H9 (cell line): Measurements from ENCODE around the gene TAF1C. TPM values are rescaled to one million over a fixed set of nuclear protein-coding genes. Genes with fewer than 3 reads are reported as not detected.

Experiments
- DNase-seq: peaks from one replicate; pipeline ENCODE4 v3.0.0-alpha.2; 2017
- H2AFZ ChIP-seq: one replicate; pipeline ENCODE4 v1.6.1; 2013; ENCODE audit warnings: mild to moderate bottlenecking, low read length, control low read depth, moderate library complexity
- H2AK5ac ChIP-seq: 2 replicates; pipeline ENCODE4 v1.6.1; 2013; ENCODE audit warnings: low read length, control low read depth, mixed read lengths; ENCODE audit not compliant: insufficient read length
- H2BK120ac ChIP-seq: one replicate; pipeline ENCODE4 v1.6.1; 2013; ENCODE audit warnings: low read depth, mild to moderate bottlenecking, low read length, control low read depth, inconsistent platforms; ENCODE audit not compliant: poor library complexity, severe bottlenecking
- H2BK12ac ChIP-seq: 2 replicates; pipeline ENCODE4 v1.6.1; 2013; ENCODE audit warnings: low read length, control low read depth, mixed read lengths, low read depth; ENCODE audit not compliant: insufficient read length
- H2BK15ac ChIP-seq: 2 replicates; pipeline ENCODE4 v1.6.1; 2013; ENCODE audit warnings: low read depth, low read length, control low read depth
- H2BK20ac ChIP-seq: one replicate; pipeline ENCODE4 v1.6.1; 2013; ENCODE audit warnings: low read depth, mild to moderate bottlenecking, low read length, control low read depth, inconsistent platforms; ENCODE audit not compliant: poor library complexity, severe bottlenecking
- H2BK5ac ChIP-seq: 2 replicates; pipeline ENCODE4 v1.6.1; 2013; ENCODE audit warnings: low read length, control low read depth, mixed read lengths; ENCODE audit not compliant: insufficient read length
- H3K14ac ChIP-seq: 2 replicates; pipeline ENCODE4 v1.6.1; 2013; ENCODE audit warnings: low read length, control low read depth; ENCODE audit not compliant: insufficient read depth
- H3K18ac ChIP-seq: 2 replicates; pipeline ENCODE4 v1.6.1; 2013; ENCODE audit warnings: low read depth, mild to moderate bottlenecking, mixed read lengths, low read length, control low read depth; ENCODE audit not compliant: insufficient read length
- H3K23ac ChIP-seq: 2 replicates; pipeline ENCODE4 v1.6.1; 2013; ENCODE audit warnings: low read length, control low read depth, mixed read lengths, low read depth; ENCODE audit not compliant: insufficient read length
- H3K23me2 ChIP-seq: 2 replicates; pipeline ENCODE4 v1.6.1; 2013; ENCODE audit warnings: low read depth, mild to moderate bottlenecking, mixed read lengths, low read length, control low read depth; ENCODE audit not compliant: insufficient read length, poor library complexity, severe bottlenecking
- H3K27ac ChIP-seq: 2 replicates; pipeline ENCODE4 v1.5.1; 2013; ENCODE audit warnings: low read length, control low read depth, mixed read lengths, low read depth; ENCODE audit not compliant: insufficient read length
- H3K27me3 ChIP-seq: 2 replicates; pipeline ENCODE4 v1.6.1; 2013; ENCODE audit warnings: low read length, control low read depth, inconsistent platforms; ENCODE audit not compliant: insufficient read depth
- H3K4ac ChIP-seq: 2 replicates; pipeline ENCODE4 v1.6.1; 2013; ENCODE audit warnings: low read depth, mild to moderate bottlenecking, control low read depth, inconsistent platforms, low read length, moderate library complexity
- H3K4me1 ChIP-seq: 2 replicates; pipeline ENCODE4 v1.6.1; 2013; ENCODE audit warnings: low read length, control low read depth, inconsistent platforms; ENCODE audit not compliant: insufficient read depth
- H3K4me2 ChIP-seq: 2 replicates; pipeline ENCODE4 v1.6.1; 2013; ENCODE audit warnings: low read length, control low read depth, mixed read lengths; ENCODE audit not compliant: insufficient read length, insufficient read depth
- H3K56ac ChIP-seq: 2 replicates; pipeline ENCODE4 v1.6.1; 2013; ENCODE audit warnings: low read depth, mild to moderate bottlenecking, mixed read lengths, low read length, control low read depth; ENCODE audit not compliant: insufficient read length
- H3K79me1 ChIP-seq: 2 replicates; pipeline ENCODE4 v1.6.1; 2013; ENCODE audit warnings: low read depth, mild to moderate bottlenecking, moderate library complexity, low read length, control low read depth, inconsistent platforms; ENCODE audit not compliant: insufficient read depth, poor library complexity, severe bottlenecking
- H3K79me2 ChIP-seq: 2 replicates; pipeline ENCODE4 v1.6.1; 2013; ENCODE audit warnings: low read length, control low read depth, inconsistent platforms; ENCODE audit not compliant: insufficient read depth
- H3K9ac ChIP-seq: 2 replicates; pipeline ENCODE4 v1.6.1; 2013; ENCODE audit warnings: low read length, control low read depth, mixed read lengths; ENCODE audit not compliant: insufficient read length; ENCODE audit errors: extremely low read depth
- H3K9me3 ChIP-seq: one replicate; pipeline ENCODE4 v1.6.1; 2013; ENCODE audit warnings: low read depth, low read length, inconsistent platforms; ENCODE audit not compliant: control insufficient read depth
- H3T11ph ChIP-seq: one replicate; pipeline ENCODE4 v1.6.1; 2013; ENCODE audit warnings: mild to moderate bottlenecking, low read length, control low read depth, inconsistent platforms
- H4K20me1 ChIP-seq: one replicate; pipeline ENCODE4 v1.6.1; 2013; ENCODE audit not compliant: control insufficient read depth, insufficient read length, insufficient read depth
- H4K5ac ChIP-seq: 2 replicates; pipeline ENCODE4 v1.6.1; 2013; ENCODE audit warnings: low read depth, mild to moderate bottlenecking, mixed read lengths, low read length, control low read depth; ENCODE audit not compliant: insufficient read length
- H4K8ac ChIP-seq: replicated peaks from 2 replicates; pipeline ENCODE4 v1.6.1; 2013; ENCODE audit warnings: low read length, control low read depth, mixed read lengths, low read depth; ENCODE audit not compliant: insufficient read length
- H4K91ac ChIP-seq: 2 replicates; pipeline ENCODE4 v1.6.1; 2013; ENCODE audit warnings: low read depth, mild to moderate bottlenecking, moderate library complexity, mixed read lengths, low read length, control low read depth; ENCODE audit not compliant: insufficient read length
- H3K27ac Mint-ChIP-seq, 3 experiments: 2 replicates in 2 of 3; 3 replicates in 1 of 3; pipeline ENCODE4 v1.8.0; 2020 to 2021; ENCODE audit warnings: mixed read lengths in 3 of 3, mild to moderate bottlenecking in 1 of 3, moderate library complexity in 1 of 3
- H3K27me3 Mint-ChIP-seq: 2 replicates; pipeline ENCODE4 v1.8.0; 2021; ENCODE audit warnings: low read depth, mild to moderate bottlenecking, moderate library complexity, mixed read lengths
- H3K36me3 Mint-ChIP-seq, 3 experiments: 2 replicates in 2 of 3; 3 replicates in 1 of 3; pipeline ENCODE4 v1.8.0; 2020 to 2021; ENCODE audit warnings: low read depth in 3 of 3, mixed read lengths in 3 of 3; ENCODE audit not compliant: insufficient read depth in 1 of 3
- H3K4me1 Mint-ChIP-seq, 2 experiments: 2 replicates each; pipeline ENCODE4 v1.8.0; 2020; ENCODE audit warnings: mixed read lengths in 2 of 2
- H3K4me3 Mint-ChIP-seq, 2 experiments: 2 replicates in 1 of 2; 3 replicates in 1 of 2; pipeline ENCODE4 v1.8.0; 2020 to 2021; ENCODE audit warnings: mild to moderate bottlenecking in 2 of 2, mixed read lengths in 2 of 2, moderate library complexity in 1 of 2
- H3K9me3 Mint-ChIP-seq, 2 experiments: 2 replicates in 1 of 2; 3 replicates in 1 of 2; pipeline ENCODE4 v1.8.0; 2020; ENCODE audit warnings: mild to moderate bottlenecking in 2 of 2, mixed read lengths in 2 of 2, moderate library complexity in 1 of 2
- CTCF ChIP-seq: fragments of 200-600 bp; sonication (generic); conservative IDR thresholded peaks from 3 replicates; pipeline ENCODE4 v1.8.0; 2021; ENCODE audit warnings: antibody characterized with exemption, mild to moderate bottlenecking
- WGBS: extraction: QIAGEN DNeasy Blood & Tissue Kit; methylation state at CpG from one replicate; pipeline ENCODE4 v1.1.7; 2013; ENCODE audit warnings: missing lambda C conversion rate, low lambda C conversion rate, mixed read lengths; ENCODE audit not compliant: insufficient read length; ENCODE audit errors: extremely low coverage; 5-methylcytosine and 5-hydroxymethylcytosine counted together
- total RNA-seq: library from RNA; stranded (reverse); gene quantifications from 2 replicates; pipeline ENCODE4 v1.2.1, GENCODE V29; 2021

TAF1C gene
- total RNA-seq, 1 experiment from 2014 or later: 78.6 TPM

- Histone ChIP-seq H2BK5ac (no peak overlapping the region), H3T11ph (no peak overlapping the region), H2BK12ac (no peak overlapping the region), H3K27me3 (no peaks in the 10 kb centered on the region), H3K79me1 (no peaks in the 10 kb centered on the region), H2BK120ac (no peak overlapping the region), H3K9ac (no peak overlapping the region), H3K23me2 (no peaks in the 10 kb centered on the region), H2AK5ac (no peak overlapping the region), H3K4me2 (no peak overlapping the region), H4K5ac (no peak overlapping the region), H4K8ac (no peak overlapping the region), H2AFZ (no peak overlapping the region), H3K18ac (no peak overlapping the region), H2BK20ac (no peak overlapping the region), H4K91ac (no peak overlapping the region), H3K4me1 (no peaks in the 10 kb centered on the region), H3K27ac (no peak overlapping the region), H2BK15ac (no peak overlapping the region), H3K56ac (no peak overlapping the region), H3K4ac (no peak overlapping the region), H3K9me3 (no peaks in the 10 kb centered on the region), H3K79me2 (no peaks in the 10 kb centered on the region), H4K20me1 (no peaks in the 10 kb centered on the region), H3K14ac (no peak overlapping the region), H3K23ac (no peak overlapping the region)
- WGBS: no CpG with 5 or more reads among the region's 9 CpGs
- no peak overlapping the region for H3K27ac Mint-ChIP-seq
- H3K4me3 Mint-ChIP-seq: no peak overlapping the region
- DNase-seq: no peak
- H3K36me3 Mint-ChIP-seq: no peaks in the 10 kb centered on the region
- H3K9me3 Mint-ChIP-seq: no peaks in the 10 kb centered on the region
- no peak for TF ChIP-seq CTCF
- H3K4me1 Mint-ChIP-seq: peaks cover 2 to 11% of the 10 kb centered on the region in 2 experiments; a peak in 1 of 4 replicates
- H3K27me3 Mint-ChIP-seq: peaks cover 8% of the 10 kb centered on the region
Observed at GRCh38 chr16:84233748-84234147, 46.9 kb upstream of the TAF1C start.
